HT1080 (cell line): ENCODE results near the gene SZT2. TPM values are rescaled to one million over a fixed set of nuclear protein-coding genes. Genes with fewer than 3 reads are reported as not detected.

Source experiments
- DNase-seq: peaks from one replicate; pipeline ENCODE4 v3.0.0-alpha.2; 2015; ENCODE audit warnings: low read depth
- total RNA-seq: library from RNA; depleted of rRNA; stranded (reverse); fragments of >200 nt; shearing (Covaris generic); gene quantifications from 2 replicates; pipeline ENCODE4 v1.2.3, GENCODE V29; 2014

Gene SZT2
- total RNA-seq, 1 experiment from 2014 or later: 11.7 TPM

DNA sequence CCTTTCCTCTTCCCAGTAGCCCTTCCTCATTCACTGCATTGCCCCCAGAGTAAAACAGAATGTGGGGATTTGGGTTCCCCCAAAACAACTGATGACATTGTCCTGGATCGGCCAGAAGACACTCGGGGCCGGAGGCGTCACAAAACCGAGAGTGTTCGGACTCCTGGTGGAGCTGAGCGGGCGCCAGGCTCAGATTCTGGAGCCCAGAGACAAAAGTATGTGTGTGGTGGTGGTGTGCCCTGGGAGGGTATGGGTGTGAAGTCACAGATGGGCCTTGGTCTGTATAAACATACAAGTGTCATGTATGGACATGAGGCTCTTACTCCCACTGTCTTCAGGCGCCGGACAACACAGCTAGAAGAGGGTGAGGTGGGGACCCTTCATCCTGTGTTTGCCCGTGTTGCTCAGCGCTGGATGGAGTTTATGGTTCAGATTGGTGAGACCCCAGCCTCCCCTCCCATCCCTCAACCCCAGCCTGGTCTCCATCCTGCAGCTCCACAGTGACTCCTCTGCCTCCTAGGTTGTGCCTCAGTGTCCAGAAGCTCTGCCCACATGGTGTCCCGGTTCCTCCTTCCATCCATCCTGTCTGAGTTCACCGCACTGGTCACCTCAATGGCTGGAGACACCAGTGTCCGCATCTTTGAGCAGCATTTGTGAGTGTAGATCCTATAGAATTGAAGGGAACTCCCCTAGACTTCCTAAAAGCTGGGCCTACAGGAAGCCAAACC lies 51.6 kb downstream of the SZT2 start:
- no peak for DNase-seq

DNA sequence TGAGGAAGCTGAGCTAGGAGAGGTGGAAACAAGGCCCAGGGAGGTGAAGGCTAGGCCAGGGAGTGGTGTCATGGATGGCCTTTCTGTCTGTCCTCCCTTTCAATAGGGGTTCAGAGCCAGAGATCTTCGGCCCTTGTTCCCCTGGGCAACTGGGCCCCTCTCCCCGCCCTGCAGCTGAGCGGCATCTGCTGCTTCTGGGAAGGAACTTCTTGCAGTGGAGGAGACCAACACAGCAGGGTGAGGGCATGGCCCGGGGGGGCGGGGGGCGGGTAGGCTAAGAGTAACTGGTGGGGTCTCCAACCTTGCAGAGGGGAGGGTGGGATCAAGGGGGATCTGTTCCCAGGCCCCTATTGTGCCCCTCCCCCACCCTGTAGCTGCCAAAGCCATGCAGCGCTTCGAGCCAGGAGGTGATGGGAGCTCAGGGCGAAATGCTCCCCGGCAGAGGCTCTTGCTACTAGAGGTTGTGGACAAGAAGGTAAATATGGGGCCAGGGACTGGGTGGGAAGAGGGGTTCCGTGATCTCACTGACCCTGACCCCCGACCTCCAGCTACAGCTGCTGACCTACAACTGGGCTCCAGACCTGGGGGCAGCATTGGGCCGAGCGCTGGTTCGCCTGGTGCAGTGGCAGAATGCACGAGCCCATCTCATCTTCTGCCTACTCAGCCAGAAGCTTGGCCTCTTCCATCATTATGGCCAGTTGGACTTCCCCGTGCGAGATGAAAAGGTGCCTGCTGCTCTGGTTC lies 52.4 kb downstream of the SZT2 start:
- no peak for DNase-seq

DNA sequence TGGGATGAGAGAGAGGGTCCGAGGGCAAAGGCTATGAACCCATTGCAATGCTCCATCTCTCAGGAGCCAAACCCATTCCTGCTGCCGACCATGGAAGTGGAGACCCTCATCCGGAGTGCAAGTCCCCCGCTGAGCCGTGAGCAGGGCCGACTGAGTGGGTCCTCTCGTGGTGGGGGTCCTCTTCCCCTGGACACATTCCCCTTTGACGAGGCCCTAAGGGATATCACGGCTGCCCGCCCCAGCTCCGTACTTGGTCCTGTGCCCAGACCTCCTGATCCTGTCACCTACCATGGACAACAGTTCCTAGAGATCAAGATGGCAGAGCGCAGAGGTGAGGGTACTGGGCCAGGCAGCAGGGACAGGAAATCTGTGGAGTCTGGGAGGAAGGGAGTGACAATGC lies 53.1 kb downstream of the SZT2 start:
- DNase-seq: no peak

DNA sequence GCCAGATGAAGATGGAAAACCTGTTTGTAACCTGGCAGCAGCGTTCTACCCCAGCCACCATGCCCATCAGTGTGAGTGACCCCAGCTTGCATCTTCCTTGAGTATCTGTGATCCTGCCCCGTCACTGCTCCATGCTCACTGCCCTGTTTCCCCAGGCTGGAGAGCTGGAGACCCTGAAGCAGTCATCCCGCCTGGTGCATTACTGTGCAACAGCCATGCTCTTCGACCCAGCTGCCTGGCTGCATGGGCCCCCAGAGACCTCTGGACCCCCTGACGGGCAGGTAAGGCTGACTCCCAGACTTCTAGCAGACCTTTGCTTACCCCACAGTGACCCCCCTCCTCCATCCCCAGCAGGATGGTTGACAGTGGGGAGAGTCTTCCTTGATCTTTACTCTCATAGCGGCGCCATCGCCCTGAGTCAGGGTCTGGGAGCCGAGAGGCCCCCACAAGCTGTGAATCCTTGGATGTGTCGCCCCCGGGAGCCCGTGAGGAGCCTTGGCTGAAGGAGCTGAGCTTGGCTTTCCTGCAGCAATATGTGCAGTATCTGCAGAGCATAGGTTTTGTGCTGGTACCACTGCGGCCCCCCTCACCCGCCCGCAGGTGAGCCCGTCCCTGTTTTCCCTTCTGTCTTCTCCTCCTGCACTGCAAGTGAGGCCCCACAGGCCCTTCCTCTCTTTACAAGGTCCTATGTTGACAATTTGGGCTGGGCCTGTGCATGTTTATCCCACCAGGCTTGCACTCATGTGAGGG lies 53.7 kb downstream of the SZT2 start:
- DNase-seq: no peak

DNA sequence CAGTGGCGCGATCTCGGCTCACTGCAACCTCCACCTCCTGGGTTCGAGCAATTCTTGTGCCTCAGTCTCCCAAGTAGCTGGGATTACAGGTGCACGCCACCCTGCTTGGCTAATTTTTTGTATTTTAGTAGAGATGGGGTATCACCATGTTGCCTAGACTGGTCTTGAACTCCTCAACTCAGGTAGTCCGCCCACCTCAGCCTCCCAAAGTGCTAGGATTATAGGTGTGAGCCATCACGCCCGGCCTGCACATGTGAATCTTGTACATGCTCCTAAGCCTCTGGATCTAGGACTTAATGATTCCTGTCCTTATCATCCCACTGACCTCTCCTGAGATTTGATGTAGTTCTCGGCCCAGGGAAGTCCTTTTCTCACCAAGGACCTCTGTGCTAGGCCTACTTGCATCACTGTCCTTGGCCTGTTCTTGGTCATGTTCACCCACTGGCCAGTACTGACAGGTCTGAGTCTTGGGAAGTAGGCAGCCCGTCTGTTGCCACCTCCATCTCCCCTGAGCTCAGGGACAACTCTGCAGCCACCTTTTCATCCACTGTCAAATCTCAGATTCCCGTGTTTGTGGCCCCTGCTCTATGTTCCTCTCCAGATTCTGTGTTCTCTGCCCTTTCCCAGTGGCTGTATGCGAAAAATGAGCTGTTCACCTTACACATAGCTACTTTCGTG lies 54.6 kb downstream of the SZT2 start:
- no peak for DNase-seq

DNA sequence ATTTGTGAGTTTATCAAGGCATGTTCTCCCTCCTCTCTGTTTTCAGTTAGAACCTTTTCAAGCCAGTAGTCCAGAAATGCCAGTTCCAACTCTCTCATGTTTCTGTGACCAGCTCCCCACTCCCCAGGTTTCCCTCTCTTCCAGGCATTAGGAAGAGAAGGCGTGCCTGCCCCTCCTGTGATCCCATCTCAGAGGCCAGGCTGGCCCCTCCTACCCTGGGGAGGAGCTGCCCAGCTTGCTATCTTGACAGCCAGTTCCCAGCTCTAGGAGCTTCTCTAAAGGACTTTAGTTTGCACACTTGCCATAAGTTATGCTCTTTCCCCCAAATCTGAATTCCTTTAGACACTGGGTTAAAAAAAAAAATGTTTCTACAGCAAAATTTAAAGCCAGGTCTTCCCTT lies 55.1 kb downstream of the SZT2 start:
- DNase-seq: no peak

DNA sequence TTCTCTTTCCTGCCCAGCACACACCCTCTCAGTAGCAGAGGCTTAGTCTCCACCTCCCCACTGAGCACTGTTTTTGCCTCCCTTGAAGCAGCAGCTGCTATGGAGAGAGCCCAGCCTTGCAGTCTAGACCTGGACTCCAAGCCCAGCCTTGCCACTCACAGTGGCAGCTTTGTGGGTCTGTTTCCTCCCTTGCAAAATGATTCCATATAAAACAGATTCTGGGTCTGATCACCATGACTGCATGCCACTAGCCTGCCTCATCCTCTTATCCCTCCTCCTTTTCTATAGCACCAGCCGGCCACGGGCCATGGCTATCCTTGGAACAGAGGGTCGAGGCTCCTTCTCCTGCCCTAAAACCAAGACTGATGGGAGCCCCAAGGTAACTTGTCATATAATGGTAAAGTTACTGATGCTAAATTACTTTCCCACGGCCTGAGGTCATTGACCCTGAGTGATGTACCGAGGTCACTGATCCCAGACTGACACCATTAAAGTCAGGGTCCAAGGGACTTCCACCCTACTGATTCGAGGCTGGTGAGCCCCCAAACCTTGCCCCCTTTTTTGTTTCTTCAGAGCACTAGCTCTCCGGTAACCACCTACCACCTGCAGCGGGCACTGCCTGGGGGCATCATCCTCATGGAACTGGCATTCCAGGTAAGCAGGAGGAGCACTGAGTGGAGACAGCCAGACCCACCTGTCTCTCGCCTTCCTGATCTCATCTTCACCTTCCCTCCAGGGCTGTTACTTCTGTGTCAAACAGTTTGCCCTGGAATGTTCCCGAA lies 56.1 kb downstream of the SZT2 start:
- no peak for DNase-seq

DNA sequence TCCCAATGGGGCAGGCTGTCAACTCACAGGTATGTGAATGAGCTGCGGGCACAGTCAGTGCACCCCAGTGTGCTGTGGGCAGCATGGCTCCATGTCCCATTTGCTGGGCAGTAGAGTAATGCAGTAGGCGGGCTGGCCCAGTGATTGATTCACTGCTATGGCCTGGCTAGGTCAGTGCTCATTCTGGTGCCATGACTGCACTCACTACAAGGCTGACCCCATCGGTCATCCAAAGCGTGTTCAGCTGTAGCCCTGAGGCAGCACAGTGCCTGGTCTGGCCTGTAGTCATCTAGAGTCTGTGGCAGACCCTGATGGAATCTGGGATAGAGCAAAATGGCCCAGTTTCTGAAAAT lies 56.7 kb downstream of the SZT2 start:
- DNase-seq: no peak

DNA sequence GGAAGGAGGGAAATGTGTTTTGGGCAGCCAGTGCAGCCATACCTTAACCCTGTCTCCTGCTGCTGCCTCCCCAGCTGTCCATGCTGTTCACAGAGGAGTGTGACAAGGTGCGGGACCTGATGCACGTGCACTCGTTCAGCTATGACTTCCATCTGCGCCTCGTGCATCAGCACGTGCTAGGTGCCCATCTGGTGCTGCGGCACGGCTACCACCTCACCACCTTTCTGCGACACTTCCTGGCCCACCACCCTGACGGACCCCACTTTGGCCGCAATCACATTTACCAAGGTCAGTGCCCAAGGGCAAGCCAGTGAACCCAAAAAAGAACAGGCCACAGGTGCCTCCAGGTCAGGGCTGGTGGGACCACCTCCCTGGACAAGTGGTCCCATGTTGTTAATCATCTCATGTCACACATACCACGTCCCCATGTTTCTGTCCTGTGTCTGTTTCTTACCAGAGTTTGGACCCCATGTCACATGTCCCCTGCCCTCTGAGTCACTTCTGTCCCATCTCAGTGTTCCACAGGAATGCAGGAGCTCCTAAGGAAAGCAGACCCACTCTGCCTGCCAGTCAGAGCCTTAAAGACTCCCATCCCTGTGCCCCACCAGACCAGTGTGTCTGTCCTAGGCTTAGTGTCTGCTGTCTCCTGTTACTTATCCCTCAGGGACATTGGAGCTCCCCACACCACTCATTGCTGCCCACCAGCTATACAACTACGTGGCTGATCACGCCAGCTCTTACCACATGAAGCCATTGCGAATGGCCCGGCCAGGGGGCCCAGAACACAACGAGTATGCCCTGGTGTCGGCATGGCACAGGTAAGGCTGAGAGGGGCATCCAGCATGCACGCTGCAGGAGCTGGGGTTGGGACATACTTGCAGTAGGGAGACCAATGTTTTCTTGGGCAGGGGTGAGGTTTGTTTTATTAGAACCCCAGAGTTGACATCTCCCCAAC lies 57.5 kb downstream of the SZT2 start:
- DNase-seq: no peak

DNA sequence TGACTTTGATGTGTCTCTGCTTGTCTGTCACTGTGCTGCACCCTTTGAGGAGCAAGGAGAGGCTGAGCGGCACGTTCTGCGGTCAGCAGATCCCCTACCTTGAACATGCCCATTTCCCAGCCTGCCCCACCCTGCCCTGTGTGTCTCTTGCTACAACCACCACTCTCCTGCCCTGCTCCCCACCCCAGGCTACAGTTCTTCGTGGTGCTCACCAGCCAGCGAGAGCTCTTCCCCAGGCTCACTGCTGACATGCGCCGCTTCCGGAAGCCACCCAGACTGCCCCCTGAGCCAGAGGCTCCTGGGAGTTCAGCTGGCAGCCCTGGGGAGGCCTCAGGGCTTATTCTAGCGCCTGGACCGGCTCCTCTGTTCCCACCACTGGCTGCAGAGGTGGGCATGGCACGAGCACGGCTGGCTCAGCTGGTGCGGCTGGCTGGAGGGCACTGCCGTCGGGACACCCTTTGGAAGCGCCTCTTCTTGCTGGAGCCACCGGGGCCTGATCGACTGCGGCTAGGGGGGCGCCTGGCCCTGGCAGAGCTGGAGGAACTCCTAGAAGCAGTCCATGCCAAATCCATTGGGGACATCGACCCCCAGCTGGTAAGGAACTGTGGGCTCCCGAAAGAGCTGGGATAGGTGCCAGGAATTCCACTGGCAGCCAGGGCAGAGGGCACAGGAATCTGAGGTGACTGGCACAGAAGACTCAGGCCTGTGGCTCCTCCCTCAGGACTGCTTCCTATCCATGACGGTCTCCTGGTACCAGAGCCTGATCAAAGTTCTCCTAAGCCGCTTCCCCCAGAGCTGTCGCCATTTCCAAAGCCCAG lies 58.4 kb downstream of the SZT2 start:
- no peak for DNase-seq

DNA sequence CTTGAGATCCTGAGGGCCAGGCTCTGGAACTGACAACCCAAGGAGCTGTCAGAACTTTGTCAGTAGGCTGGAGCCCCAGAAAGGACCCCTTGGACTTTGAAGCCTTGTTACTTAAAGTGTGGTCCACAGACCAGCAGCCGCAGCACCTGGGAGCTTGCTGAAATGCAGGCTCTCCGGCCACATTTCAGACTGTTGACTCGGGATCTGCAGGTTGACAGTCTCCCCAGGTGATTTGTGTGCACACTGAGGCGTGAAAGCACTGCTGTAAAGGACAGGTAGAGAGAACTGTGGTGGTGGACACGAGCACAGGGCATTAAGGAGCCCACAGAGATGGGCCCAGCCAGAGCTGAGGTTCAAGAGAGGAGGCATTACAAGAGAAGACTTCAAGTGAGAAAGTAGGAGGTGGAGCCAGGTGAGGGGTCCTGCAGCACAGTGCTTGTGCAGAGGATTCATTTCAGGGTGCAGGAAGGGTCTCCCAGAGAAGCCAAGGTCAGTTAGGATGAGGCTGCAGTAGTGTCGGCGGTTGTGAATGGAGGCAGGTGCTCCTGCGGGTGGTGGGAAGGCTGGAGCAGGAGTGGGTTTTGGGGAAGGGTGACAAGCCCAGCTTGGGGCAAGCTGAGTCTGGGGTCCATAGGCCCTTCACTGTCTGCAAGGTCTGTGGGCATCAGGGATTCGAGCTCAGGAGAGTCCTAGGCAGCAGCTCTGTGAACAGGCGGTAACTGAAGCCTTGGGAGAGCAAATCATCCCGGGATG lies 59.4 kb downstream of the SZT2 start:
- no peak for DNase-seq

DNA sequence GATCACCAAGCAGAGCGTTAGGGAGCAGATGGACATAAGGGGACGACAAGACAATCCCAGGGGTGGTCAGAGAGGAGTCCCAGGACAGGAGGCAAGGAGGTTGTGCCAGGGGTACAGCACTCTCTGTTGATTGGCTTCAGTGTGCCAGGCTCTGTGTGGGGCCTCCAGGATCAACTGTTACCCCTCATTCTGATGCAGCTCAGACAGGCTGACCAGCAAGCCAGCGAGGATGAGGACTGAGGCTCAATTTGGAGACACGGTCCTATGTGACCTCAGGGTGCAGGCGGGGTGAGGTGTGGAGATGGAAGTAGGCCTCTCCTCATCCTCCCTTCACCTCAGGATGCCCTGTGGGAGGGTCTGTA lies 60.0 kb downstream of the SZT2 start:
- no peak for DNase-seq

DNA sequence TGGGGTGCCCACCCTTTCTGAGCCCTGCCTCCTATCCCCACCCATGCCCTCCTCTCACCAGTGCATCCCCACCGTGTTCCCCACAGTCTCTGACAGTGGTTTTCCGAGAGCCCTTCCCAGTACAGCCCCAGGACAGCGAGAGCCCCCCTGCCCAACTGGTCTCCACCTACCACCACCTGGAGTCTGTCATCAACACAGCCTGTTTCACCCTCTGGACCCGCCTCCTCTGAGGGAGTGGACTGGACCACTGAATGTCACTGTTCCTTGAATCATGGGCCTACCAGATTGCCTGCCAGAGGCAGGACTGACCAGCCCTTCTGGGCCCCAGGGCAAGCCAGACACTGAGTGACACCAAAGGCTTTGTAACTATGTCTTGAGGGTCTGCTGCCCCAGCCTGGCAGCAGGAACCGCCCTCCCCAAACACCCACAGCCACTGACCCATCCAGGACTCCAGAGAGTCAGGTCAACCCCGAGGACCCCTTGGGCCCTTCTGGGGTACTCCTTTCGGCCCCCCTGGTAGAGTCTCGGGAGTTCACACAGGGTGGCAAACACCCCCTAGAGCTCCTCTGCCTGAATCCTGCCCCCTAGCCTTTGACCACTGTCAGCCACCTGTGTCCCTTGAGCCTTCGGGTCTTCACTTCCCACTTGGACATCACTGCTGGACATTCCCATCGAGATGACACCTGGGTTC lies 60.7 kb downstream of the SZT2 start:
- no peak for DNase-seq

DNA sequence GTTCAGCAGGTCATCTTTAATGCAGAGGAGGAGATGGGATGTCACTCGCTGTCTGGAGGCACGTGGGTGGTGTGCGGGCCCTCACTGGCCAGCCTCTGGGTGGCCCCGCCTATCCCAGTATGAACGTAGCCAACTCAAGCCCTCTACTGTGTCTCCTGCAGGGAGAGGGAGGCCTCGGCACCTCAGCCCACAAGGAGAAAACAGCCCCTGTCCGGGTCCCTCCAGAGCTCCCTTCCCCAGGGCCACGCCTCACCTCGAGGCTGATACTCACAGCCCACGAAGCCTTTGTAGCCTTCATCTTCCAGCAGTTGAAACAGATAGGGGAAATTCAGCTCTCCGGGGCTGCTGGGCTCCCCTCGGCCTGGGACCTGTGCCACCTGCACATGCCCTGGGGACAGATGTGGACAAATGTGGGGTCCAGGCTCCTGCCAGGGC lies 61.5 kb downstream of the SZT2 start:
- DNase-seq: no peak

DNA sequence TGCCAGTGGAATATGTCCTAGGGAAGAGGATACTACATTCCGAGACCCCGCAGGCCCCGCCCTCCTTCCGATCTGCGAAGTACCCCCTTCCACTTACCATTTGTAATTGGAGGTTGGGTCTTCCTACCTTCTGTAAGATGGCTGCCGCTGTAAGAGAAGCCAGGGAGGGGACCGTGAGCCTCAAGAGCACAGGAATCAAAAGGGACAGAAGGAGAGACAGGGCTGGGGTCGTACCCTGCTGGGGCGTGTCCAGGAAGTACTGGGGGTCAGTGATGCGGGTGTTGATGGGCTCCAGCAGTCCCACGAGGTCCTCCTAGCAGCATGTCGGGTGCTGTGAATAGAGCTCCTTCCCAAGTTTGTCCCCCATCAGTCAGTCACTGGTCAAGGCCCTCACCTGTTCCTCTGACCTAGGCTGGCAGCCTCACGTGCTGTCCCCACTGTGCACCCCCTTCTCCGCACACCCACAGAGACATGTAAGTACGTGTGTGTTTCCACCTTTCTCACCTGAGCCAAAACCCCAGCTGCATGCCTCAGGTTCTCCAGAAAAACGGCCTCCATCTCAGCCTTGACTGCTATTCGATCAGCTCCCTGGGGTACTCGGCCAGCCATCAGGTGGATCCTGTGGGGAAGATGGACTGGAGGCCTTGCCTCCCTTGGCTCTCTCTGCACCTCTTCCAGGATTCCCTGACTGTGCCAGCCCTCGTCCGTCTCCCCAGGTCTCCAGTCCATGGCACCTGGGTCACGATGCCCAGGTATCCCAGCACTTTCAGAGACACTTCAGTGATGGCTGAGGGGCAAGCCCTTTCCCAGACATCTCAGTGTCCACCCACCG lies 62.2 kb downstream of the SZT2 start:
- no peak for DNase-seq

DNA sequence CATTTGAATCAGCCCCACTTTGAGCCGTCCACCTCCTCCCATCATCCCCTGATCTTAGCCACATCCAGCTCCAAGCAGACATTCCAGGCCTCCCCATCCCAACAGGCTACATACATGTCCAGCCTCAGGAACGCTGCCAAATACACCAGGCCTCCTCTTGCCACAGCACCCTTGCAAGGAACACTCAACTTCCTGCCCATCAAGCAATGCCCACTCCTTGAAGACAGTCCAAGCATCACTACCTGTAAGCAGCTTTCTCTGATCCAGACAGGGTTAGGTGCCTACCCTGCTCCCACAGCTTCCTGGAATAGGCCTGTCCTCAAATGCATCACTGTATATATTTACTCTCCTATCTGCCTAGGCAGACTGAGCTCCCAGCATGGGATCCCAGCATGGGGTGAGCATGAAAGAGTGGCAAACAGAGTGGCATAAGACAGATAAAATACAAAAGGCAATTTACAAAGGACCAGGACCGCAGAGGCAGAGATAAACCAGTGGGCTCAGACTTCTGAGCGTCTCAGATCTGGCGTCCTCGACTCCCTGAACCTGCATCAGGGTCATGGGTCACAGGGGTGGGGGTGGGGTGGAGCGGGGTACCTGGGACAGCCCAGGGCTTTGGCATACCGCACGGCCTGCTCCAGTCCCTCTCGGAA lies 63.2 kb downstream of the SZT2 start:
- DNase-seq: peak; percentile 69
